Endodermal cell (in vitro differentiated cells): ENCODE results near the gene PIGK. TPM values are rescaled to one million over a fixed set of nuclear protein-coding genes. Genes with fewer than 3 reads are reported as not detected.
"Not testable (repeated sequence)": the region's sequence is repeated elsewhere in the genome, so short reads cannot be mapped to it uniquely, and the experiment has no call there.

Experiments used
- DNase-seq: peaks from one replicate; pipeline ENCODE4 v3.0.0-alpha.2; 2017
- H3K27ac ChIP-seq: 2 replicates; pipeline ENCODE4 v1.5.1; 2013; ENCODE audit warnings: mild to moderate bottlenecking, low read depth, low read length, moderate library complexity
- H3K27me3 ChIP-seq: 2 replicates; pipeline ENCODE4 v1.6.1; 2013; ENCODE audit warnings: mild to moderate bottlenecking, low read length, moderate library complexity; ENCODE audit not compliant: insufficient read depth, control insufficient read depth, poor library complexity, severe bottlenecking
- H3K36me3 ChIP-seq: 2 replicates; pipeline ENCODE4 v1.7.0; 2013; ENCODE audit warnings: mild to moderate bottlenecking, low read length, moderate library complexity; ENCODE audit not compliant: control insufficient read depth, insufficient read depth
- H3K4me1 ChIP-seq: one replicate; pipeline ENCODE4 v1.7.0; 2013; ENCODE audit warnings: low read length; ENCODE audit not compliant: control insufficient read depth, insufficient read depth
- H3K4me3 ChIP-seq: 2 replicates; pipeline ENCODE4 v1.5.1; 2013; ENCODE audit warnings: mild to moderate bottlenecking, low read length, moderate library complexity
- H3K9ac ChIP-seq: 2 replicates; pipeline ENCODE4 v1.6.1; 2013; ENCODE audit warnings: mild to moderate bottlenecking, low read length, moderate library complexity; ENCODE audit not compliant: poor library complexity, severe bottlenecking; ENCODE audit errors: extremely low read depth
- H3K9me3 ChIP-seq: 2 replicates; pipeline ENCODE4 v1.6.1; 2013; ENCODE audit warnings: mild to moderate bottlenecking, low read length, moderate library complexity; ENCODE audit not compliant: control insufficient read depth
- H3K27ac Mint-ChIP-seq: 2 replicates; pipeline ENCODE4 v1.8.0; 2020; ENCODE audit warnings: mixed read lengths
- H3K27me3 Mint-ChIP-seq: 2 replicates; pipeline ENCODE4 v1.8.0; 2021; ENCODE audit warnings: mild to moderate bottlenecking, mixed read lengths; ENCODE audit not compliant: insufficient read depth
- H3K36me3 Mint-ChIP-seq: 2 replicates; pipeline ENCODE4 v1.8.0; 2020; ENCODE audit warnings: low read depth, mixed read lengths
- H3K4me1 Mint-ChIP-seq: 2 replicates; pipeline ENCODE4 v1.8.0; 2020; ENCODE audit warnings: mixed read lengths
- H3K4me3 Mint-ChIP-seq: 2 replicates; pipeline ENCODE4 v1.8.0; 2020; ENCODE audit warnings: mild to moderate bottlenecking, moderate library complexity, mixed read lengths
- H3K9me3 Mint-ChIP-seq: 2 replicates; pipeline ENCODE4 v1.8.0; 2020; ENCODE audit warnings: mild to moderate bottlenecking, mixed read lengths
- WGBS, 2 experiments: methylation state at CpG; one replicate each; pipeline versions ENCODE4 v1.1.5 to v1.1.7; 2013; ENCODE audit warnings: missing lambda C conversion rate in 2 of 2, mixed read lengths in 1 of 2; ENCODE audit not compliant: insufficient coverage in 1 of 2, insufficient read length in 1 of 2; 5-methylcytosine and 5-hydroxymethylcytosine counted together
- total RNA-seq, 2 donors: library from RNA; stranded (reverse); fragmentation: NEBNext Ultra II Directional in 1 of 2; extraction: Animal tissue kit (Norgen Biotek cat#: 25700) in 1 of 2; gene quantifications; 2 replicates in 1 of 2; 3 replicates in 1 of 2; pipeline ENCODE4 v1.2.1, GENCODE V29; 2021
- TF ChIP-seq, protein P1 (sequence below): fragments of 200-600 bp; sonication (generic); conservative IDR thresholded peaks from 2 replicates; pipeline ENCODE4 v1.5.0; 2021; ENCODE audit warnings: antibody characterized with exemption, mild to moderate bottlenecking

PIGK gene
- total RNA-seq, 2 donors from 2014 or later, result 19.9 to 26.7 TPM

DNA sequence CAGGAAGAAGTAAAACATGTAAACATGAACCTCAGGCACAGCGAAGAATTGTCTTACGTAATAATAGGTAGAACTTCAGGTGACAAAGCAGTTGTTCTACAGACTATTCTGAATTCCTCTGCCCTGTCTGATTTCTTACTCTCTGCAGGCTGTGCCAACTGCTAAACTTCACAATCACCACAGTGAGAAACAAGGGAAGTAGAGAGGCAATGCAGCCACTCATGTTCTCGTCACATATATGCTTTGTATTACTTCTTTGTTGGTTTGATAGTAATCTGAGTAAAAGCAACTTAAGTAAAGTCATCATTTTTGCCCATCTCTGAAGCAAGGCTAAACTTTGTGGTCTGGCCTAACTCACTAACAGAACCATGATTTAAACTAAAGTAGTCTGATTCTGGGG, 21.9 kb downstream of the PIGK start:
- Mint-ChIP-seq H3K4me3 (no peak overlapping the region), H3K4me1 (no peaks in the 10 kb centered on the region), H3K27me3 (no peaks in the 10 kb centered on the region), H3K36me3 (peaks cover 14% of the 10 kb centered on the region), H3K27ac (no peak overlapping the region), H3K9me3 (no peaks in the 10 kb centered on the region)
- Histone ChIP-seq H3K9ac (no peak overlapping the region), H3K27ac (no peak overlapping the region), H3K36me3 (no peaks in the 10 kb centered on the region), H3K4me1 (no peaks in the 10 kb centered on the region), H3K4me3 (no peak overlapping the region), H3K9me3 (no peaks in the 10 kb centered on the region), H3K27me3 (no peaks in the 10 kb centered on the region)
- DNase-seq, result no peak
- 94 to 100% methylated on average over 2 to 3 of the region's 3 CpGs for WGBS, 2 experiments
- TF ChIP-seq, protein P1, sequence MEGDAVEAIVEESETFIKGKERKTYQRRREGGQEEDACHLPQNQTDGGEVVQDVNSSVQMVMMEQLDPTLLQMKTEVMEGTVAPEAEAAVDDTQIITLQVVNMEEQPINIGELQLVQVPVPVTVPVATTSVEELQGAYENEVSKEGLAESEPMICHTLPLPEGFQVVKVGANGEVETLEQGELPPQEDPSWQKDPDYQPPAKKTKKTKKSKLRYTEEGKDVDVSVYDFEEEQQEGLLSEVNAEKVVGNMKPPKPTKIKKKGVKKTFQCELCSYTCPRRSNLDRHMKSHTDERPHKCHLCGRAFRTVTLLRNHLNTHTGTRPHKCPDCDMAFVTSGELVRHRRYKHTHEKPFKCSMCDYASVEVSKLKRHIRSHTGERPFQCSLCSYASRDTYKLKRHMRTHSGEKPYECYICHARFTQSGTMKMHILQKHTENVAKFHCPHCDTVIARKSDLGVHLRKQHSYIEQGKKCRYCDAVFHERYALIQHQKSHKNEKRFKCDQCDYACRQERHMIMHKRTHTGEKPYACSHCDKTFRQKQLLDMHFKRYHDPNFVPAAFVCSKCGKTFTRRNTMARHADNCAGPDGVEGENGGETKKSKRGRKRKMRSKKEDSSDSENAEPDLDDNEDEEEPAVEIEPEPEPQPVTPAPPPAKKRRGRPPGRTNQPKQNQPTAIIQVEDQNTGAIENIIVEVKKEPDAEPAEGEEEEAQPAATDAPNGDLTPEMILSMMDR, result no peak

DNA sequence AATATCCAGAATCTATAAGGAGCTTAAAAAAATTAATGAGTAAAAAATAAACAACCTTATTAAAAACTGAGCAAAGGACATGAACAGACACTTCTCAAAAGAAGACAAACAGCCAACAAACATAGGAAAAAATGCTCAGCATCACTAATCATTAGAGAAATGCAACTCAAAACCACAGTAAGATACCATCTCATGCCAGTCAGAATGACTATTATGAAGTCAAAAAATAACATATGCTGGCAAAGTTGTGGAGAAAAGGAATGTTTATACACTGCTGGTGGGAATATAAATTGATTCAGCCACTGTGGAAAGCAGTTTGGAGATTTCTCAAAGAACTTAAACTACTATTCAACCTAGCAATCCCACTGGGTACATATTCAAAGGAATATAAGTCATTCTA, 25.3 kb downstream of the PIGK start:
- H3K4me3 Mint-ChIP-seq, result no peak overlapping the region
- peaks cover 9% of the 10 kb centered on the region for H3K9me3 ChIP-seq
- H3K4me1 ChIP-seq, result no peaks in the 10 kb centered on the region
- TF ChIP-seq, protein P1, result no peak
- H3K9me3 Mint-ChIP-seq, result peaks cover 5% of the 10 kb centered on the region
- no peaks in the 10 kb centered on the region for H3K36me3 ChIP-seq
- no peaks in the 10 kb centered on the region for H3K27me3 ChIP-seq
- no peak overlapping the region for H3K9ac ChIP-seq
- H3K4me3 ChIP-seq, result no peak overlapping the region
- no peaks in the 10 kb centered on the region for H3K27me3 Mint-ChIP-seq
- no peak overlapping the region for H3K27ac ChIP-seq
- H3K27ac Mint-ChIP-seq, result no peak overlapping the region
- peaks cover 18% of the 10 kb centered on the region for H3K36me3 Mint-ChIP-seq
- no peak for DNase-seq
- no peaks in the 10 kb centered on the region for H3K4me1 Mint-ChIP-seq

DNA sequence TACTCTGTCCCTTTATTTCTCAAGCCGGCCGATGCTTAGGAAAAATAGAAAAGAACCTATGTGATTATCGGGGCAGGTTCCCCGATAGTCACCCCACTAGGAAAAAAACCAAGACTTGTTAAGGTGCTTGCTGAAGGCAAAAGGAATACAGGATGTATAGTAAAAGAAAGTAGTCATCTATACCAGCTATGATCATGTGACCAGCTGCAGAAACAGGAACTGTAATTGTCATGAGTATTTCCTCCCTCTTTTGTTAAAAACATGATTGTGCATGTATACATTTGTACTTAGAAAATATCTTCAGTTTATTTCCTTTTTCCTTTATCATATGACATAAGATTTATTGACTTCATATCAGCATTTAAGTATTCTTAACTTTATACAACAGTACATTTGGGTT, 30.5 kb downstream of the PIGK start:
- TF ChIP-seq, protein P1, result no peak
- Mint-ChIP-seq H3K4me1 (no peaks in the 10 kb centered on the region), H3K36me3 (peaks cover 48% of the 10 kb centered on the region), H3K27me3 (no peaks in the 10 kb centered on the region), H3K27ac (no peak overlapping the region), H3K9me3 (peaks cover 43% of the 10 kb centered on the region), H3K4me3 (no peak overlapping the region)
- H3K4me3 ChIP-seq, result peak overlapping the region; percentile 56
- peaks cover 30% of the 10 kb centered on the region for H3K9me3 ChIP-seq
- no peaks in the 10 kb centered on the region for H3K36me3 ChIP-seq
- H3K27ac ChIP-seq, result no peak overlapping the region
- 94 to 98% methylated on average over 2 to 4 of the region's 4 CpGs for WGBS, 2 experiments
- H3K27me3 ChIP-seq, result no peaks in the 10 kb centered on the region
- no peak for DNase-seq
- H3K9ac ChIP-seq, result no peak overlapping the region
- no peaks in the 10 kb centered on the region for H3K4me1 ChIP-seq

DNA sequence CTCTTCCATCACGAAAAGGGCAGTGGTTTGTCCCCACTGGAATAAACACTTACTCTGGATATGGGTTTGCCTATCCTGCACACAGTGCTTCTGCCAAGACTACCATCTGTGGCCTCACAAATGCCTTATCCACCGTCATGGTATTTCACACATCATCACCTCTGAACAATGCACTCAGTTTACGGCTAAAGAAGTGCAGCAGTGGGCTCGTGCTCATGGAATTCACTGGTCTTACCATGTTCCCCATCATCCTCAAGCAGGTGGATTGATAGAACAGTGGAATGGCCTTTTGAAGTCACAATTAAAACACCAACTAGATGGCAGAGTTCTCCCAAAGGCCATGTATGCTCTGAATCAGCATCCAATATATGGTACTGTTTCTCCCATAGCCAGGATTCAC, 32.3 kb downstream of the PIGK start:
- H3K9me3 ChIP-seq, result peaks cover 39% of the 10 kb centered on the region
- H3K9ac ChIP-seq, DNase-seq, H3K4me3 Mint-ChIP-seq, H3K27ac Mint-ChIP-seq, H3K4me1 ChIP-seq, H3K4me3 ChIP-seq, H3K27me3 Mint-ChIP-seq, H3K27me3 ChIP-seq, H3K4me1 Mint-ChIP-seq, H3K36me3 ChIP-seq, H3K27ac ChIP-seq: not testable (repeated sequence)
- H3K9me3 Mint-ChIP-seq, result peaks cover 53% of the 10 kb centered on the region
- H3K36me3 Mint-ChIP-seq, result peaks cover 56% of the 10 kb centered on the region
- WGBS, 2 experiments, result 86 to 100% methylated on average over 1 to 4 of the region's 4 CpGs
